MV-4-11 (cell line): Measurements from ENCODE around the gene PIK3IP1.
"Not testable (repeated sequence)": the region's sequence is repeated elsewhere in the genome, so short reads cannot be mapped to it uniquely, and the experiment has no call there.

Experiments used
- DNase-seq: peaks from one replicate; lab custom pipeline; 2025; lab: John Stamatoyannopoulos, UW

Gene PIK3IP1

DNA sequence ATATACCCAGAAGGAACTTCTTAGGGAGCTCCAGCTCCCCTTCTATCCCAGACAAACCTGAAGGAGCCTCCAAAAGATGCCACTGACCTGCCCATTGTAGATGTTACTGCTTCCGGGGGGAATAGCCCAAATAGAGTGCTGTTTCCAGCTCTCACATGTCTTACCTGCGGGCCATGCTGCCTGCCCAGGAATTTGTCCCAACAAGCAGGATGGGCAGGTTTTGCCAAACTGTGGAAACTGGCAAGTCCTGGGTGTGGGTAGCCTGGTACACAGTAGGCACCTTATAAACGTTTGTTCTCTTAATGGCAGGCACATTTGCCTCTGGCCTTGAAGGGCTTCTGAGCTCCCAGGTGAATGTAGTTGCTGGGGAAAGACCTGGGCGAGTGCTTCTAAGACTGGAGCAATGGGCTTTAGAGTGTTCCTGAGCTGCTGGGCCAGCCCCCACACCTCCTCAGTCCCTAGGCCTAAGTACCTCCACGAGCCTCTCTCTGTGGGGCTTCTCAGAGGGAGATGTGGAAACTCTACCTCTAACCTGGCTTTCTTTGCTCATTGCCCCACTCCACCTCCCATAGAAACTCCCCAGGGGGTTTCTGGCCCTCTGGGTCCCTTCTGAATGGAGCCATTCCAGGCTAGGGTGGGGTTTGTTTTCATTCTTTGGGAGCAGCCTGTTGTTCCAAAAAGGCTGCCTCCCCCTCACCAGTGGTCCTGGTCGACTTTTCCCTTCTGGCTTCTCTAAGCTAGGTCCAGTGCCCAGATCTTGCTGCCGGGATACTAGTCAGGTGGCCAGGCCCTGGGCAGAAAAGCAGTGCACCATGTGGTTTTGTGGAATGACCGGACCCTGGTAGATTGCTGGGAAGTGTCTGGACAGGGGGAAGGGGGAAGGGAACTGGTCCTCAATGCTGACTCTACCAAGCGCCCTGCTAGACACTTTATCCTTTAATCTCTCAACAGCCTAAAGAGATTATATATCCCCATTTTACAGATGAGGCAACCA is 43.0 kb downstream of the PIK3IP1 start:
- DNase-seq, result no peak

- peak; percentile 78 for DNase-seq
These were observed 44.0 kb downstream of the PIK3IP1 start for GRCh38 chr22:31248138-31248745.

GRCh38 chr22:31247726-31248125 is 44.6 kb downstream of the PIK3IP1 start:
- DNase-seq, result no peak

DNA sequence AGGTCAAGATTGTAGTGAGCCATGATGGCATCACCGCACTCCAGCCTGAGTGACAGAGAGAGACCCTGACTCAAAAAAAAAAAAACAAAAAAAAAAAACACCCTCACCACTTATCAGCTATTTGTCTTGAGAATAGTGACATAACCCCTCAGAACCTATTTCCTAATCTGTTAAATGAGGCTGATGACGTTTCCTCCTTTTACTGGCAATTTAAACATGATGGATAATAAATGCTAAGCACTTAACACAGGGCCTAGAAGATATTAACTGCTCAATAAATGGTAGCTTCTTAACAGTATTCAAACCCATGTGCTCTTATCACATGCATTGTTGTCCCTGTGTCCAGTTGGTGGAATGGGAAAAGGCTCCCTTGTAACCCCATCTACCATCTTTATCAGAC is 45.6 kb downstream of the PIK3IP1 start:
- DNase-seq, result no peak

- DNase-seq, result not testable (repeated sequence)
These were observed 46.3 kb downstream of the PIK3IP1 start for GRCh38 chr22:31245998-31246397.

- DNase-seq, result no peak
These were observed 47.3 kb downstream of the PIK3IP1 start for GRCh38 chr22:31244943-31245451.

- no peak for DNase-seq
These were observed 48.0 kb downstream of the PIK3IP1 start for GRCh38 chr22:31244046-31244942.

DNA sequence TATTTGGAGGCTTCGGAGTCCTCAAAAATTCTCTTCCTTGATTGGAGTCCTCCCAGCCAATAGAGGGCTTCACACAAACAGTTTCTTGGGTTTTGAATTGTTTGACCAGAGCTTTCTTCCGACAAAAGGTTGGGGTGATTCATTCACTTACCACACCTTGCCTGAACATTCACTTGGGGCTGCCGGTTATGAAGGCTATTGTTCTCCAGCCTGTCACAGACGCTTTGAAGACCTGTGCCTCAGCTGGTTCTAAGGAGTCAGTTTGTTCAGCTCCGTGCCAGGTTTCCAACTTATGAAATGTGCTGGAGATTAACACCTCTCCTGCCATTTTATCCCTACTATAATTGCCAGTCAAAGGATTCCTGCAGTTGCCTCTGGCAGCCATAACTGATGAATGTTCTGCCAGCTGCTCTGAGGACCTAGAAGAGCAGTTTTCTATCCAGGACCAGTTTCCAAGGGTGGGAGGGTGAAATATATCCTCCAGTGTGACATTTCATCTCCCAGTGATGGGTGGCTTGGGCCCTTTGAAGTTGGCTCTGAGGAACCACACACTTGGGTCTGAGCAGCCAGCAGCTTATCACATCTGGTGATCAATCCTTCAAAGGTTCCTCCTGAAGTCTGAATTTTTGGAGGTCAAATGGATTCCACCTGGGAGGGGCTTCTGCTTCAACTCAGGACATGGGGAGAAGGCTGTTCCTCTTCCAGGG is 48.8 kb downstream of the PIK3IP1 start:
- DNase-seq, result no peak

- no peak for DNase-seq
These were observed 50.4 kb downstream of the PIK3IP1 start for GRCh38 chr22:31241936-31242335.

- DNase-seq, result no peak
These were observed 51.1 kb downstream of the PIK3IP1 start for GRCh38 chr22:31241200-31241599.

GRCh38 chr22:31239771-31240370 is 52.4 kb downstream of the PIK3IP1 start:
- no peak for DNase-seq

DNA sequence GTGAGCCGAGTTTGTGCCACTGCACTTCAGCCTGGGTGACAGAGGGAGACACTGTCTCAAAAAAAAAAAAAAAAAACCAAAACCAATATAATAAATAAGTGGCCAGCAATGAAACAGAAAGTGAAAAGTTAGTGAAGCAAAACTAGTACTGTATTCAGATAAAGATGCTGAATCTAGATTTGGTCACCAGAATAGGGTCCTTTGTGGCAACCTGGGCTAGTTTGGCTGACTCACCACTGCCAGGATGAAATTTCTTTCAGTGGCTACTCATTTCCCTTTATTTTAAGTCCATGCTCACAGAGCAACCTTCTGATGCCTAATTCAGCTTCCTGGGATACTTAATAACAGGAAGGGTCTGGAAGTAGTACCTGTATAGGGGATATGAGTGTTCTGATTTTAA is 54.2 kb downstream of the PIK3IP1 start:
- DNase-seq, result peak; percentile 38

DNA sequence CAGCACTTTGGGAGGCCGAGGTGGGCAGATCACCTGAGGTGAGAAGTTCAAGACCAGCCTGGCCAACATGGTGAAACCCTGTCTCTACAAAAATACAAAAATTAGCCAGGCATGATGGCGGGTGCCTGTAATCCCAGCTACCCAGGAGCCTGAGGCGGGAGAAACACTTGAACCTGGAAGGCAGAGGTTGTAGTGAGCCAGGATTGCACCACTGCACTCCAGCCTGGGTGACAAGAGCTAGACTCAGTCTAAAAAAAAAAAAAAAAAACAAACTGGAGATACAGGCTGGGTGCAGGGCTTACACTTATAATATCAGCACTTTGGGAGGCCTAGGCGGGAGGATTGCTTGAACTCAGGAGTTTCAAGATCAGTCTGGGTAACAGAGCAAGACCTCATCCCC is 56.2 kb downstream of the PIK3IP1 start:
- DNase-seq, result not testable (repeated sequence)

DNA sequence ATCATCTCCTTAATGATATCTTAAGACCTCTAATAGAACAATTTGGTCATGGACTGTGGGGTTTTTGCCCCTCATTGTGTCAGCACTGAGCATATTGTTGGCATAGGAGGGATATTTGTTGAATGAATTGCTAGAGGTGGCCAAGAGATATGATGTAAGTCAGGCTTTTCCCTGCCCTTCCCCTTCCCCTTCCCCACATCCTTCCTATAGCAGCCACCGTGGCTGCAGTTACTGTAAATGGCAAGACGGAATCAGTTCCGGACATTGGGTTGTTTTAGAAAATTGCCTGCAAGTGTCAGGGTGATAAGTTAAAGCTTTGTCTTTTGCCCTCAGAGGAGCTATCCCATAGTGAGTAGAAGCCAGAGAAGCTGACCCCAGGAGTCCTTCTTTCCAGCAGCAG is 57.2 kb downstream of the PIK3IP1 start:
- peak; percentile 13 for DNase-seq

- DNase-seq, result peak; percentile 55
These were observed 59.3 kb downstream of the PIK3IP1 start for GRCh38 chr22:31233001-31233400.
